Measurements from ENCODE around the gene MAGEA3.

- TF ChIP-seq, protein P1, sequence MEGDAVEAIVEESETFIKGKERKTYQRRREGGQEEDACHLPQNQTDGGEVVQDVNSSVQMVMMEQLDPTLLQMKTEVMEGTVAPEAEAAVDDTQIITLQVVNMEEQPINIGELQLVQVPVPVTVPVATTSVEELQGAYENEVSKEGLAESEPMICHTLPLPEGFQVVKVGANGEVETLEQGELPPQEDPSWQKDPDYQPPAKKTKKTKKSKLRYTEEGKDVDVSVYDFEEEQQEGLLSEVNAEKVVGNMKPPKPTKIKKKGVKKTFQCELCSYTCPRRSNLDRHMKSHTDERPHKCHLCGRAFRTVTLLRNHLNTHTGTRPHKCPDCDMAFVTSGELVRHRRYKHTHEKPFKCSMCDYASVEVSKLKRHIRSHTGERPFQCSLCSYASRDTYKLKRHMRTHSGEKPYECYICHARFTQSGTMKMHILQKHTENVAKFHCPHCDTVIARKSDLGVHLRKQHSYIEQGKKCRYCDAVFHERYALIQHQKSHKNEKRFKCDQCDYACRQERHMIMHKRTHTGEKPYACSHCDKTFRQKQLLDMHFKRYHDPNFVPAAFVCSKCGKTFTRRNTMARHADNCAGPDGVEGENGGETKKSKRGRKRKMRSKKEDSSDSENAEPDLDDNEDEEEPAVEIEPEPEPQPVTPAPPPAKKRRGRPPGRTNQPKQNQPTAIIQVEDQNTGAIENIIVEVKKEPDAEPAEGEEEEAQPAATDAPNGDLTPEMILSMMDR (IDR thresholded peaks at IDR 0.05), result no peak
- no peak for TF ChIP-seq POLR2A (IDR thresholded peaks at IDR 0.05)
Observed at GRCh38 chrX:152658302-152658701, 40.3 kb upstream of the MAGEA3 start.

All from suprapubic skin (tissue), 3 donors.